Myocyte (in vitro differentiated cells): ENCODE data around the gene MFSD11. TPM values are rescaled to one million over a fixed set of nuclear protein-coding genes. Genes with fewer than 3 reads are reported as not detected.
"Not testable (repeated sequence)": the region's sequence is repeated elsewhere in the genome, so short reads cannot be mapped to it uniquely, and the experiment has no call there.

Source experiments
- DNase-seq: peaks from one replicate; pipeline ENCODE4 v3.0.0-alpha.2; 2012; ENCODE audit warnings: low read depth
- polyA plus RNA-seq: library from polyadenylated mRNA; unstranded; fragments of >200 nt; gene quantifications from one replicate; pipeline ENCODE4 v1.2.1, GENCODE V29; 2012; ENCODE audit warnings: missing spikeins
- total RNA-seq: library from RNA; depleted of rRNA; stranded (reverse); fragments of >200 nt; gene quantifications from 2 replicates; pipeline ENCODE4 v1.2.3, GENCODE V29; 2014

MFSD11 gene
- 44.1 and 47.2 TPM in 2 replicates for total RNA-seq
- polyA plus RNA-seq: 32.8 TPM

GRCh38 chr17:76737676-76738467, at the start of gene MFSD11:
MFSD11 (plus strand) TSS chr17:76738119; CDS start chr17:76738353, 234 bp downstream.
- DNase-seq: peak; percentile 93

- peak; percentile 85 for DNase-seq
Measured at GRCh38 chr17:76688165-76688622, 49.7 kb upstream of the MFSD11 start.

GRCh38 chr17:76689859-76690258, 48.1 kb upstream of the MFSD11 start:
- DNase-seq: no peak

- no peak for DNase-seq
Measured at GRCh38 chr17:76690596-76691280, 47.2 kb upstream of the MFSD11 start.

GRCh38 chr17:76691379-76692191, 46.3 kb upstream of the MFSD11 start:
- DNase-seq: no peak

- no peak for DNase-seq
Measured at GRCh38 chr17:76695059-76695831, 42.7 kb upstream of the MFSD11 start.

- peak; percentile 99 for DNase-seq
Measured at GRCh38 chr17:76696763-76697701, 40.9 kb upstream of the MFSD11 start.

GRCh38 chr17:76697702-76698465, 40.0 kb upstream of the MFSD11 start:
- peak; percentile 72 for DNase-seq

GRCh38 chr17:76698466-76698977, 39.4 kb upstream of the MFSD11 start:
- DNase-seq: not testable (repeated sequence)

- DNase-seq: no peak
Measured at GRCh38 chr17:76700270-76700616, 37.7 kb upstream of the MFSD11 start.

GRCh38 chr17:76700617-76701470, 37.1 kb upstream of the MFSD11 start:
- DNase-seq: peak; percentile 97

- no peak for DNase-seq
Measured at GRCh38 chr17:76701471-76701967, 36.4 kb upstream of the MFSD11 start.

GRCh38 chr17:76702076-76702475, 35.8 kb upstream of the MFSD11 start:
- DNase-seq: no peak

GRCh38 chr17:76702941-76703637, 34.8 kb upstream of the MFSD11 start:
- no peak for DNase-seq

- peak; percentile 88 for DNase-seq
Measured at GRCh38 chr17:76704805-76705204, 33.1 kb upstream of the MFSD11 start.

- no peak for DNase-seq
Measured at GRCh38 chr17:76706817-76707216, 31.1 kb upstream of the MFSD11 start.
